K562 treated with DMSO at 1 percent for 12 hours (cell line): Measurements from ENCODE around the gene EOLA1. TPM values are rescaled to one million over a fixed set of nuclear protein-coding genes. Genes with fewer than 3 reads are reported as not detected.

Source experiments
- total RNA-seq: library from RNA; unstranded; fragments of 300-600 nt; gene quantifications from 2 replicates; pipeline ENCODE4 v1.2.3, GENCODE V29; 2022; ENCODE audit not compliant: insufficient read depth

EOLA1 gene
- total RNA-seq, result 24.3 and 26.9 TPM in 2 replicates

GRCh38 chrX:149540621-149541520, at the start of gene EOLA1:
Gene EOLA1, plus strand, starts transcription at chrX:149541012. Its CDS starts 4,619 bp downstream, at chrX:149545631.

GRCh38 chrX:149504915-149505651, 35.7 kb upstream of the EOLA1 start, which contains the start of gene IDS:
Gene IDS, minus strand, starts transcription at chrX:149505306. Its CDS starts 169 bp downstream, at chrX:149505137.

GRCh38 chrX:149549701-149550100, 8.9 kb downstream of the EOLA1 start, which contains the start of gene HSFX3:
Gene HSFX3, minus strand, starts transcription at chrX:149549924. Its CDS starts 72 bp downstream, at chrX:149549852.

GRCh38 chrX:149587359-149587758, 46.5 kb downstream of the EOLA1 start, which contains the start of gene MAGEA9B:
Gene MAGEA9B, minus strand, starts transcription at chrX:149587459. Its CDS starts 4,280 bp downstream, at chrX:149583179.

GRCh38 chrX:149595214-149595613, 54.4 kb downstream of the EOLA1 start, which contains the start of gene HSFX2:
Gene HSFX2, minus strand, starts transcription at chrX:149595314. Its CDS starts 614 bp downstream, at chrX:149594700.

Other genes starting within 250 kb of the EOLA1 start
- gene IDS, start 35.7 kb upstream of the EOLA1 start, total RNA-seq, result 9.8 and 36.6 TPM in 2 replicates
- gene HSFX3, start 8.9 kb downstream of the EOLA1 start, total RNA-seq, result not detected in 2 replicates
- 22.0 and 26.0 TPM in 2 replicates for gene MAGEA9B, start 46.4 kb downstream of the EOLA1 start, total RNA-seq
- gene HSFX2, start 54.3 kb downstream of the EOLA1 start, total RNA-seq, result 0.72 TPM in 1 of 2 replicates, not detected in the other
- gene TMEM185A, start 90.8 kb downstream of the EOLA1 start, total RNA-seq, result 5.3 and 12.6 TPM in 2 replicates
- gene MAGEA11, start 171.0 kb downstream of the EOLA1 start, total RNA-seq, result 0.36 TPM in 1 of 2 replicates, not detected in the other
- not detected in 2 replicates for gene HSFX1, start 233.1 kb downstream of the EOLA1 start, total RNA-seq
- gene MAGEA9, start 240.9 kb downstream of the EOLA1 start, total RNA-seq, result not detected in 2 replicates